ENCODE results near the gene DLX4.

DLX4 gene

GRCh38 chr17:49990331-49990730 lies 21.3 kb downstream of the DLX4 start:
- TF ChIP-seq CTCF (conservative IDR thresholded peaks at IDR 0.05; ENCODE audit: low read length) (no peak), EZH2phosphoT487 (IDR thresholded peaks at IDR 0.05; ENCODE audit: borderline replicate concordance) (no peak)
- Histone ChIP-seq H2AFZ (ENCODE audit: low read length) (no peak overlapping the region), H3K27me3 (ENCODE audit: insufficient read depth, low read length, poor library complexity, severe bottlenecking) (no peaks in the 10 kb centered on the region), H3K79me2 (ENCODE audit: insufficient read depth, low read length) (no peaks in the 10 kb centered on the region), H3K36me3 (ENCODE audit: insufficient read depth, low read length) (no peaks in the 10 kb centered on the region), H3K9me3 (ENCODE audit: insufficient read depth, low read depth, low read length) (no peaks in the 10 kb centered on the region), H3K4me1 (ENCODE audit: insufficient read depth, low read length, poor library complexity, severe bottlenecking) (peaks cover 12% of the 10 kb centered on the region), H3K4me3 (ENCODE audit: low read length, poor library complexity, severe bottlenecking) (no peak overlapping the region), H3F3A (ENCODE audit: low read depth) (no peaks in the 10 kb centered on the region), H3K9me2 (replicated peaks; ENCODE audit: low read depth, low read length) (no peaks in the 10 kb centered on the region), H3K4me2 (ENCODE audit: low read depth, low read length, poor library complexity, severe bottlenecking) (no peak overlapping the region), H3K9ac (ENCODE audit: low read depth, low read length, poor library complexity, severe bottlenecking) (no peak overlapping the region), H4K20me1 (ENCODE audit: insufficient read depth, low read length, poor library complexity, severe bottlenecking) (no peaks in the 10 kb centered on the region)

- Histone ChIP-seq H3K4me3 (ENCODE audit: low read length, poor library complexity, severe bottlenecking) (no peak overlapping the region), H3K4me2 (ENCODE audit: low read depth, low read length, poor library complexity, severe bottlenecking) (no peak overlapping the region), H3K9me3 (ENCODE audit: insufficient read depth, low read depth, low read length) (no peaks in the 10 kb centered on the region), H3K27me3 (ENCODE audit: insufficient read depth, low read length, poor library complexity, severe bottlenecking) (no peaks in the 10 kb centered on the region), H4K20me1 (ENCODE audit: insufficient read depth, low read length, poor library complexity, severe bottlenecking) (no peaks in the 10 kb centered on the region), H3K9me2 (replicated peaks; ENCODE audit: low read depth, low read length) (no peaks in the 10 kb centered on the region), H3K9ac (ENCODE audit: low read depth, low read length, poor library complexity, severe bottlenecking) (no peak overlapping the region), H3K36me3 (ENCODE audit: insufficient read depth, low read length) (no peaks in the 10 kb centered on the region), H3K79me2 (ENCODE audit: insufficient read depth, low read length) (no peaks in the 10 kb centered on the region), H3K4me1 (ENCODE audit: insufficient read depth, low read length, poor library complexity, severe bottlenecking) (peaks cover 8% of the 10 kb centered on the region), H3F3A (ENCODE audit: low read depth) (no peaks in the 10 kb centered on the region), H2AFZ (ENCODE audit: low read length) (no peak overlapping the region)
- TF ChIP-seq EZH2phosphoT487 (IDR thresholded peaks at IDR 0.05; ENCODE audit: borderline replicate concordance) (no peak), CTCF (conservative IDR thresholded peaks at IDR 0.05; ENCODE audit: low read length) (no peak)
Measured at GRCh38 chr17:49990921-49991320, 21.9 kb downstream of the DLX4 start.

- no peak overlapping the region for H3K9ac ChIP-seq (ENCODE audit: low read depth, low read length, poor library complexity, severe bottlenecking)
- no peaks in the 10 kb centered on the region for H4K20me1 ChIP-seq (ENCODE audit: insufficient read depth, low read length, poor library complexity, severe bottlenecking)
- H3K4me1 ChIP-seq (ENCODE audit: insufficient read depth, low read length, poor library complexity, severe bottlenecking), result peaks cover 7% of the 10 kb centered on the region
- H3K27me3 ChIP-seq (ENCODE audit: insufficient read depth, low read length, poor library complexity, severe bottlenecking), result no peaks in the 10 kb centered on the region
- no peaks in the 10 kb centered on the region for H3K79me2 ChIP-seq (ENCODE audit: insufficient read depth, low read length)
- no peaks in the 10 kb centered on the region for H3F3A ChIP-seq (ENCODE audit: low read depth)
- H3K4me2 ChIP-seq (ENCODE audit: low read depth, low read length, poor library complexity, severe bottlenecking), result no peak overlapping the region
- H3K9me2 ChIP-seq (replicated peaks; ENCODE audit: low read depth, low read length), result no peaks in the 10 kb centered on the region
- TF ChIP-seq EZH2phosphoT487 (IDR thresholded peaks at IDR 0.05; ENCODE audit: borderline replicate concordance) (no peak), CTCF (conservative IDR thresholded peaks at IDR 0.05; ENCODE audit: low read length) (no peak)
- H3K36me3 ChIP-seq (ENCODE audit: insufficient read depth, low read length), result no peaks in the 10 kb centered on the region
- no peaks in the 10 kb centered on the region for H3K9me3 ChIP-seq (ENCODE audit: insufficient read depth, low read depth, low read length)
- no peak overlapping the region for H2AFZ ChIP-seq (ENCODE audit: low read length)
- H3K4me3 ChIP-seq (ENCODE audit: low read length, poor library complexity, severe bottlenecking), result no peak overlapping the region
Measured at GRCh38 chr17:49991409-49991808, 22.4 kb downstream of the DLX4 start.
